Stimulated activated CD4-positive, alpha-beta T cell treated with anti-CD3 and anti-CD28 coated beads, Interleukin-1b, Interleukin-23, amount 100 ng/mL, for 4 hours (primary cell): ENCODE measurements around the gene MAPK8IP3.
"Not testable (repeated sequence)": the region's sequence is repeated elsewhere in the genome, so short reads cannot be mapped to it uniquely, and the experiment has no call there.

Source experiments
- DNase-seq, 2 donors: peaks; one replicate each; pipeline ENCODE4 v3.0.0-alpha.2; 2020; ENCODE audit warnings: low read depth in 2 of 2

MAPK8IP3 gene

GRCh38 chr16:1677339-1677738 is 28.7 kb upstream of the MAPK8IP3 start:
- no peak for DNase-seq

GRCh38 chr16:1677942-1678499 is 28.0 kb upstream of the MAPK8IP3 start, which contains the start of gene JPT2:
Gene JPT2, plus strand, starts transcription at chr16:1678279. Its CDS starts 34 bp downstream, at chr16:1678313.
- DNase-seq, result peak; percentile 92 to 96

- DNase-seq, result peak; percentile 35 to 43
Measured at GRCh38 chr16:1678500-1679098, 27.4 kb upstream of the MAPK8IP3 start.

GRCh38 chr16:1680361-1680760 is 25.6 kb upstream of the MAPK8IP3 start:
- DNase-seq, result no peak

GRCh38 chr16:1681032-1681431 is 25.0 kb upstream of the MAPK8IP3 start:
- no peak for DNase-seq

GRCh38 chr16:1687427-1688316 is 18.3 kb upstream of the MAPK8IP3 start:
- DNase-seq, result no peak

GRCh38 chr16:1688807-1689560 is 17.0 kb upstream of the MAPK8IP3 start:
- no peak for DNase-seq

- no peak for DNase-seq
Measured at GRCh38 chr16:1689853-1690252, 16.1 kb upstream of the MAPK8IP3 start.

GRCh38 chr16:1690810-1691209 is 15.2 kb upstream of the MAPK8IP3 start:
- DNase-seq, result no peak

- DNase-seq, result no peak
Measured at GRCh38 chr16:1691276-1691675, 14.7 kb upstream of the MAPK8IP3 start.

GRCh38 chr16:1691956-1692355 is 14.0 kb upstream of the MAPK8IP3 start:
- DNase-seq, result no peak

GRCh38 chr16:1696863-1697262 is 9.1 kb upstream of the MAPK8IP3 start:
- DNase-seq, result no peak

GRCh38 chr16:1698680-1699079 is 7.3 kb upstream of the MAPK8IP3 start:
- no peak for DNase-seq

- DNase-seq, result no peak
Measured at GRCh38 chr16:1700246-1700645, 5.7 kb upstream of the MAPK8IP3 start.

GRCh38 chr16:1701216-1701878 is 4.6 kb upstream of the MAPK8IP3 start:
- DNase-seq, result no peak

- not testable (repeated sequence) for DNase-seq
Measured at GRCh38 chr16:1705324-1705687, 689 bp upstream of the MAPK8IP3 start.

GRCh38 chr16:1706386-1707192 is 594 bp downstream of the MAPK8IP3 start:
- DNase-seq, result peak; percentile 31 to 38

GRCh38 chr16:1707193-1707790 is 1.3 kb downstream of the MAPK8IP3 start:
- DNase-seq, result no peak

- no peak for DNase-seq
Measured at GRCh38 chr16:1708083-1708767, 2.2 kb downstream of the MAPK8IP3 start.

- DNase-seq, result no peak
Measured at GRCh38 chr16:1708768-1709180, 2.8 kb downstream of the MAPK8IP3 start.
